HAP-1 (cell line): Measurements from ENCODE around the gene CCR6.

Experiments
- DNase-seq, 2 experiments: peaks; one replicate each; pipeline ENCODE4 v3.0.0-alpha.2; 2016 to 2020; ENCODE audit warnings: low spot score in 2 of 2
- H3K27me3 ChIP-seq: fragments of 250-450 bp; sonication (Bioruptor Pico); 2 replicates; pipeline ENCODE4 v1.5.1; 2020; ENCODE audit warnings: low read depth, mild to moderate bottlenecking, moderate library complexity
- H3K36me3 ChIP-seq: fragments of 250-450 bp; sonication (Bioruptor Pico); replicated peaks from 2 replicates; pipeline ENCODE4 v1.5.1; 2020; ENCODE audit warnings: mild to moderate bottlenecking
- H3K4me1 ChIP-seq: fragments of 250-450 bp; sonication (Bioruptor Pico); 2 replicates; pipeline ENCODE4 v1.5.1; 2020; ENCODE audit warnings: mild to moderate bottlenecking
- H3K4me3 ChIP-seq: fragments of 250-450 bp; sonication (Bioruptor Pico); 2 replicates; pipeline ENCODE4 v1.5.1; 2020; ENCODE audit warnings: mild to moderate bottlenecking, moderate library complexity
- H3K9me3 ChIP-seq: fragments of 250-450 bp; sonication (Bioruptor Pico); 2 replicates; pipeline ENCODE4 v1.5.1; 2020; ENCODE audit warnings: mild to moderate bottlenecking, moderate library complexity
- in situ Hi-C: fragments of 300-500 bp; cut with MboI; formaldehyde crosslinking; loops from 3 replicates; pipeline ENCODE4 v1.14.3; 2020; ENCODE audit warnings: low sequenced_read_pairs, inconsistent platforms, mixed read lengths

Gene CCR6

DNA sequence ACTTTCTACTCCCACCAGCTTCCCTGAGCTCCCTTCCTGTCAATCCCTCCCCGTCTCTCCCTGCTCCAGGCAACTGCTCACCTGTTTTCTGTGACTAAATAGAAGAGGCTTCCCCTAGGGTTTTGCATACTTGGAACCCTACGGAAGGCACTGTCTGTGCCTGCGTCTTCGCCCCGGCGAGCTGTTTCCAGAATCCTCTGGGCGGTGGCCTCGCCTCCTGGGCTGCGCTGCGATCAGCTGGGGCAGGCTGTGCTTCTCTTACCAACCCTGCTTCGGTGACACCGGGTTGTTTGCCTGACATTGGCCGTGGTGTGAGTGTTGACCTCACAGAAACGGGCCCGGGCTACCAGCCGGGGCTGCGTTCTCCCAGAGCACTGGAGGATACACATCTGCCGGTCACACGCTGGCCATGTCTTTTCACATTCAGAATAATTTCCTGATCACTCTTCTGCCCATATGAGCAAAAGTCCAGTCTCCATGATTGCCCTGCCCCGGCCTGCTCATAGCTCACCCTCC lies 29.4 kb upstream of the CCR6 start:
- H3K36me3 ChIP-seq: no peaks in the 10 kb centered on the region
- no peak for DNase-seq
- in situ Hi-C loops: no loop called here
- no peak overlapping the region for H3K4me3 ChIP-seq
- H3K9me3 ChIP-seq: no peaks in the 10 kb centered on the region
- H3K4me1 ChIP-seq: no peaks in the 10 kb centered on the region
- H3K27me3 ChIP-seq: no peaks in the 10 kb centered on the region

DNA sequence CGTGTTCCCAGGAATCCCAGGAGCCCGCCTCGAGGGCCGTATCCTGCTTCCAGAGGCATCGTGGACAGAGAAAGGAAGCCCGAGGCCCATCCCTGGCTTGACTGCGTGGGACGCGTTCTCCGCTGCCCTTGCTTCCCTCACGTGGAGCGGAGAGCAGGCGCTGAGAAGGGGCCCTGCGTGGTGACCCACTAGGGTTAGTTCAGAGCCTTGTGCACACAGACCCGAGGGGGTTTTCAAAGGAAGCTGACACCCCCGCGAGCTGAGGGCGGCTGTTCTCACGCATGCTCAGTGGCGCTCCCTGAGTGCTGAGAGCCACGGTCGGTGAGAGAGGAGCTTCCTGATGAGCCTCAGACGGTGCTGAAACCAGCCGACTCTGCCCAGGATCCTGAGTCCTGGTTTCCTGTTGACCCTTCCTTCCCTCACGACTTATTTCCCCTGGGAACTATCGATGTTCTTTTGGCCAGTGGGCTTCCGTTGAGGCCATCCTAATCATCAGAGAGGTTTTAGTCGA lies 28.9 kb upstream of the CCR6 start:
- no peaks in the 10 kb centered on the region for H3K27me3 ChIP-seq
- H3K4me3 ChIP-seq: no peak overlapping the region
- in situ Hi-C loops: no loop called here
- DNase-seq: no peak
- no peaks in the 10 kb centered on the region for H3K36me3 ChIP-seq
- H3K9me3 ChIP-seq: no peaks in the 10 kb centered on the region
- H3K4me1 ChIP-seq: no peaks in the 10 kb centered on the region

DNA sequence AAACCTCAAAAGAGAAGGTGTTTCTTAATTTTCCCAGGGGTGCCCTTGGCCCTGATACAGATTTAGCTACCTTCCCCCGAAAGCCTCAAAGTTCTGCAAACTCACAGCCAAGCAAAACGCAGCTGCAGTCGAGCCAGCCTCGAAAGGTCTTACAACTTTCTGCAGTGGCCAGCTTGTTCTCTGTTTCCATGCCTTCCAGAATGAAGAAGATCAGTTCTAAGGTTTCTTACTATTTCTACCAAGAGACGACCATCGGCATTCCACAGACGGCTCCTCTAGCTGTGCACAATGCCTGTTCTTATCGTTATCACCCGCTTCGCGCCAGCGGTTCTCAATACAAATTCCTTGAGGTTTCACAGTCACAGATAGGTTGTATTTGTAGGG lies 28.5 kb upstream of the CCR6 start:
- Histone ChIP-seq H3K9me3 (no peaks in the 10 kb centered on the region), H3K27me3 (no peaks in the 10 kb centered on the region), H3K4me3 (no peak overlapping the region), H3K36me3 (no peaks in the 10 kb centered on the region), H3K4me1 (no peaks in the 10 kb centered on the region)
- in situ Hi-C loops: no loop called here
- peak in 1 of 2 experiments; percentile 3 for DNase-seq

DNA sequence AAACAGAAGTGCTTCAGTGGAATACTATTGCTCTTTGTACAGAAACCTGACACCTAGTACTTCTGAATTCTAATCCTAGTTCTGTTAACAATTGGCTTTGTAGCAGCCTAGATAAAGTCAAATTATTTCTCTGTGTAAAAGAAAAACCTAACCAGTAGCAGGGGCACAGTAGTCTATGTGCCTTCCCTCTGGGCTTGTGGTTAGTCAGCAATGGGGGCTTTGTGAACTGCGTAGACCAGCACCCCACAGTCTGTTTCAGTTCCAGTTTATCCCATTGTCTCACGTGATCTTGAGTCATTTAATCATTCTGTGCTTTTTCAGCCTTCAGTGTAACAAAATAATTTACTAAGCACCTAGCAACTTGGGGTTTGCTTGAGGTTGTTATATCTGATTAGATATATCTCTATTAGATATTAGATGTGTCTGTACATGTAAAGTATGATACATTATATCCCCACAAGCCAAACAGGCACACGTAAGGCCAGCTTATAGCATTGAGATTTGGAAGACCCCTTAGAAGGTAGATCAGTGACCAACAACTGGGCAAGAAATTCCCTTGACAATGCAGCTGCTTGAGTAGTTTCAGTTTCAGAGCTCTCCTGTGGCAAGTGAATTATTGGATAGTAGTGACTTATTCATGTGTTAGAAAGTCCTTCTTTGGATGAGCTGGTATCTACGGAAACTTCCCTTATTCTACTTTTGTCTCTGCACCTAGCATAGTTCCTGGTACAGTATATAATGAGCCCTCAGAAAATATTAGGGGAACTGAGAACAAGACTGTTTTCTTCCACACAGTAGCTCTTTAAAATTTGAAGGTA lies 27.9 kb upstream of the CCR6 start:
- H3K36me3 ChIP-seq: no peaks in the 10 kb centered on the region
- H3K27me3 ChIP-seq: no peaks in the 10 kb centered on the region
- no peak for DNase-seq
- no peaks in the 10 kb centered on the region for H3K4me1 ChIP-seq
- H3K9me3 ChIP-seq: no peaks in the 10 kb centered on the region
- in situ Hi-C loops: no loop called here
- no peak overlapping the region for H3K4me3 ChIP-seq

DNA sequence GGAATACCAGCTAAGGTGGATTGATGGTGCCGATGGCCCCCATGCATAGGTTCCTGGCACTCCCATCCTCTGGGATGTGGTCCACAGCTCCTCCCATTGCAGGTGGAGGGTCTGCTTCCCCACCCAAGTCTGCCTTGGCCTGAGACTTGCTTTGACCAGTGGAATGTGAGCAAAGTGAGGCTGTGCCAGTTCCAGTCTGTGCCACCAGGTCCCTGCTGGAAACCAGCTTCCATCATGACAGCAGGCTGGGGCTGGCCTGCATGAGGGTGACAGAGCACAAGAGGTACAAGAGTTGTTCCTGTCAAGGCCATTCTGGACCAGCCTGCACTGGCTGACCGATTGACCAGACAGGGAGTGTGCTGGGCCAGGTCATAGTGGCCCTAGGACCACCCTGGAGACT lies 27.0 kb upstream of the CCR6 start:
- in situ Hi-C loops: no loop called here
- no peak overlapping the region for H3K4me3 ChIP-seq
- H3K9me3 ChIP-seq: no peaks in the 10 kb centered on the region
- no peak for DNase-seq
- H3K4me1 ChIP-seq: no peaks in the 10 kb centered on the region
- no peaks in the 10 kb centered on the region for H3K27me3 ChIP-seq
- no peaks in the 10 kb centered on the region for H3K36me3 ChIP-seq

DNA sequence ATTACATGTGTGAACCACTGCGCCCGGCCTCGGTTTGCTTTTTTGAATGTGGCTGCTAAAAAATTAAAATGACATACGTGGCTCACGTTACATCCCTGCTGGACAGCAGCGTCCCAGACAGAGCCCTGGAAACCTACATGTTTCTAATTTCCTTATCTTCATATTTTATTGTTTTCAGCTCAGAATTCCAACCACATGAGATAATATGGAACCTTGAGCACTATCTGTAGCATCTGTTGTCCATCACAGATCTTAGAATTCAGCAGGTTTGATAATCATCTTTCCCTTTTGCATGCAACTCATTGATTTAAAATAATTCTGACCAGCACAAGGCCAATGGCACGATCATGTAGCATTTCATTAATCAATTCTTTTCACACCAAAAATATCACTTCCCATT lies 25.9 kb upstream of the CCR6 start:
- no peak overlapping the region for H3K4me3 ChIP-seq
- DNase-seq: no peak
- no peaks in the 10 kb centered on the region for H3K9me3 ChIP-seq
- in situ Hi-C loops: no loop called here
- H3K27me3 ChIP-seq: no peaks in the 10 kb centered on the region
- no peaks in the 10 kb centered on the region for H3K36me3 ChIP-seq
- H3K4me1 ChIP-seq: no peaks in the 10 kb centered on the region

DNA sequence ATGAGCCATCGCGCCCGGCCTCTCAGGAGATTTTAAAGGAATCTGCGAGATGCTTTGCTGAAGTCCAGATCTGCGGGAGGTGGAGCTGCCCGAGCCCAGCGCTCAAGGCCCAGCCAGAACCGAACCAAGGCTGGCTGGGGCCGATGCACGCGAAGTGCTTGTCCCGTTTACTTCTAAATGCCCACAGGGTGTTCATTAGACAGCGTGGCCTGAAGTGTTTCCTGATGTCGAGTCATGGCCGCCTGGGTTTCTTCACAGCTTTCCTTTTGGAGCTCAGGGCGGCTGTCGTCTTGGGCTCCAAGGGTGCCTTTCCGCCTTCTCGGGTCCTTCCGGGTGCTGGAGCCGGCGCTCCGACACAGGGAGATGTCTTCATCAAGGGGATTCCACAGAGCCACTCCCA lies 25.1 kb upstream of the CCR6 start:
- no peaks in the 10 kb centered on the region for H3K36me3 ChIP-seq
- no peaks in the 10 kb centered on the region for H3K27me3 ChIP-seq
- no peak overlapping the region for H3K4me3 ChIP-seq
- in situ Hi-C loops: no loop called here
- no peak for DNase-seq
- no peaks in the 10 kb centered on the region for H3K9me3 ChIP-seq
- no peaks in the 10 kb centered on the region for H3K4me1 ChIP-seq

DNA sequence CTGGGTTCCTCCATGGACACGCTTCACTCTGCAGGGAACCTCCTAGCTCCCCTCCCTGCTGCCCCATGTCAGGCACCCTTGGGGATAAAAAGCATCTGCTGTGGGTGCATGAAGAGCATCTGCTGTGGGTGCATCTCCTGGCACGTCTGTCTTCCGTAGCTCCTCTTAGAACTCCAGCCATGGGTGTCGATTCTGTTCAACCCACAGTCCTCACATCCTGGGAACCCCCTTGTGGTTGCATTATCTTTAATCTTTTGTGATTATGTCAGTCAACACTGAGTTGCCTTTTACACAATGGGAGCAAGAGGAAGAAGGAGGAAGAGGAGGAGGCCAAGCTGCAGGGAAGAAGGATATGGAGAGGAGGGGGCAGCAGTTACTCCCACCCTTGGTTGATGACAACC lies 24.1 kb upstream of the CCR6 start:
- no peak for DNase-seq
- no peaks in the 10 kb centered on the region for H3K27me3 ChIP-seq
- H3K4me3 ChIP-seq: no peak overlapping the region
- in situ Hi-C loops: no loop called here
- no peaks in the 10 kb centered on the region for H3K9me3 ChIP-seq
- no peaks in the 10 kb centered on the region for H3K36me3 ChIP-seq
- H3K4me1 ChIP-seq: no peaks in the 10 kb centered on the region

DNA sequence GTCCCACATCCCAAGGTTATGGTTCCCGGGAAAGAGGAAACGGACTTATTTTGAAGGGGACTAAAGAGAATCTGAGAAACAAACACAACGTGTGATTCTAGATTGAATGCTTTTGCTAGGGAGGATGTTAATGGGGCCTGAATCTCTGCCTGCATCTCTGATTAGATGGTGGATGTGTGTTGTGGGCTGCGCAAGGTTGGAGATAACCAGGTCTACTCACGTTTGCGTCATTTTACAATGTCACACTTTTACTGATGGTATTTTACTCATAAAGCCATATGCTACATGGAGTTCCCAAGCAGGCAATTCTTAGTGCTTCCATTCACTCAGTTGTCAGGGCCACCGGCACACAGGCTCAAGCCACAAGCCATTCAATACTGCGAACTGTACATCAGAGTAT lies 23.2 kb upstream of the CCR6 start:
- DNase-seq: no peak
- no peaks in the 10 kb centered on the region for H3K36me3 ChIP-seq
- H3K4me3 ChIP-seq: no peak overlapping the region
- H3K27me3 ChIP-seq: no peaks in the 10 kb centered on the region
- H3K4me1 ChIP-seq: no peaks in the 10 kb centered on the region
- H3K9me3 ChIP-seq: no peaks in the 10 kb centered on the region
- in situ Hi-C loops: no loop called here

DNA sequence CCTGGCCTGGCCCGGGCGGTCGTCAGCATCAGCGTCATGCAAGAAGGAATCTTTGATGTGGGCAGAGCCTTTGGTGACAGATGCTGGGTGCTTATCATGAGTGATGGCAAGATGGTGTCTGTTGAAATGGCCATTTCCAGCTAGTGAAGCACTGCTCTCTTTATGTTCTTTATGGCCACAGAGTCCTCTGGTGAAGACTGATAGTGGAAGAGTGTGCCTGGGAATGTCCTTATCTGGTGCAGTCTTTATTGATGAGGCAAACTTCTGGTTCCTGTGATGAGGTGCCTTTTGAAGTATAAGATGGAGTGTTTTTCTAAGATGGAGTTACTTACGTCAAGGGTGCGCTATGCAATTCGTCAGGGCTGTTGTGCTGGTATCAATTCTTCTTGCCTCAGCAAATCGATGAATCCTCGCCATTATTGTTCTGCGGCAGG lies 22.6 kb upstream of the CCR6 start:
- in situ Hi-C loops: no loop called here
- no peaks in the 10 kb centered on the region for H3K4me1 ChIP-seq

DNA sequence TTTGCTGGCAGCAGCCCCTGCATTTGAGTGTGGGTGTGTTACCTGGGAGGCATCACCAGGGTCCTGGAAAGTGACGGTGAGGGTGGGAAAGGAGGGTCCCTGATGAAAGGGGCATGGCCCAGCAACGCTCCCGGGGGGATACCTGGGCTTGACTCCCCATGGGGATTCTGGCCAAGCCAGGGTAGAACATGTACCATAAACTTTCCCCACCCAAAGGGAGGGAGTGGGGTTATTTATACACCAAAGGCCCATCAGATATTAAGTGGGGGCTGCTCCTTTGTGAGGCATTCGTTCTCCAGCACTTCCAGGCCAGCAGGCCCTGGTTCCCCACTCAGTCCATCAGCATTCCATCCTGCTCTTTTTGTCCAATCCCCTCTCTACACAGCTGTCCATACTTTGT lies 20.6 kb upstream of the CCR6 start:
- Histone ChIP-seq H3K27me3 (no peaks in the 10 kb centered on the region), H3K4me3 (no peak overlapping the region), H3K4me1 (no peaks in the 10 kb centered on the region), H3K36me3 (no peaks in the 10 kb centered on the region), H3K9me3 (no peaks in the 10 kb centered on the region)
- DNase-seq: no peak
- in situ Hi-C loops: no loop called here

More for the DNA sequence above, 22.6 kb upstream of the CCR6 start:
- H3K9me3 ChIP-seq: no peaks in the 10 kb centered on the region
- no peak for DNase-seq
- no peaks in the 10 kb centered on the region for H3K36me3 ChIP-seq
- no peak overlapping the region for H3K4me3 ChIP-seq
- H3K27me3 ChIP-seq: no peaks in the 10 kb centered on the region

DNA sequence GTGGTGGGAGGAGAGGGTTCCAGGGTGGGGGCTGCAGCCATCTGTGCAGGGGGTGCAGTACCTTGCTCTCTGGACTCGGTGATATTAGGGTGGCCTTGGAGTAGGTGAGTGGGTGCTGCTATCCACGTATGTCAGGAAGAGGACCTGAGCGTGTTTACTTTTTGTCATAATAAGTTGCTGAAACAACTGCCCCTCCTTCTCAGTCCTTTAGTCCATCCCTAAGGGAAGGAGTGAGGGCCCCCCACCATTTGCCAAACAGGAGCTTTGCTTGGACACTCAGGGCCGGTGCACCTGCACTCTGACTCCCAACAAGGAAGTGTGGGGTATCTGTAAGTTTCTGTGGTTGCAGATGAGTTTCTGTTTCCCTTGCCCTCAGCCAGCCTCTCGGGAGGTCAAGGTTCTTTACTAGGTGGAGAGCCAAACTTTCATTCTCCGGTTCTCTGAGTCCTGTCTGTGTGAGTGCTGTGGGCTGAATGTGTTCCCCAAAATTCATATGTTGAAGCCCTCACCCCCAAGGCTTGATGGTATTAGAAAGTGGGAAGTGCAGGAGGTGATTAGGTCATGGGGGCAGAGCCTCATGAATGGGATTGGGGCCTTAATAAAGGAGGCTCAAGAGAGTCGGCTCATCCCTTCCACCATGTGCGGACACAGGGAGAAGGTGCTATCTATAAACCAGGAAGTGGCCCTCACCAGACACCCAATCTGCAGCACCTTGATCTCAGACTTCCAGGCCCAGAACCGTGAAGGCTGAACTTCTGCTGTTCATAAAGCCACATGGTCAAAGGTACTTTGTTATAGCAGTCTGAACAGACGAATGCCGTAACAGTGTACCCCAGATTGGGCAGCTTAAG lies 19.6 kb upstream of the CCR6 start:
- no peak for DNase-seq
- no peaks in the 10 kb centered on the region for H3K9me3 ChIP-seq
- in situ Hi-C loops: no loop called here

DNA sequence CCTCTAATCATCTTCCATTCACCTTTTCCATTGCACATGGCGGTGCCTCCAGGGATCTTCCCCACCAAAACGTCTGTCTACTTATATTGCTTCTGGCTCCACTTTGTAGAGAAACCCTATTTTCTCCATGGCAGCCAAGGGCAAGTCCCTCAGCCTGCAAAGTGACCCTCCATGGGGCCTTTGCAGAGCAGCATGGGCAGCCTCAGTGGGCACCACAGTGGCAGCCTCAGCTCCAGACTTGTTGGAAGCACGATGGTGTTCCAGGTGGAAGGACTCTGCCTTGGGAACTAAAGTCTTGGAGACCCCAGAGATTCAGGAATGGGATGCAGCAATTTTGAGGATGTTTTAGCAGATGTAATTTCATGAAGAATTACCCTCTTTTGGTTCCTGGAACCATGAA lies 18.5 kb upstream of the CCR6 start:
- Histone ChIP-seq H3K36me3 (no peaks in the 10 kb centered on the region), H3K4me1 (no peaks in the 10 kb centered on the region), H3K27me3 (no peaks in the 10 kb centered on the region), H3K4me3 (no peak overlapping the region), H3K9me3 (no peaks in the 10 kb centered on the region)
- in situ Hi-C loops: no loop called here
- DNase-seq: no peak

More for the DNA sequence above, 19.6 kb upstream of the CCR6 start:
- no peak overlapping the region for H3K4me3 ChIP-seq
- H3K27me3 ChIP-seq: no peaks in the 10 kb centered on the region
- H3K4me1 ChIP-seq: no peaks in the 10 kb centered on the region
- H3K36me3 ChIP-seq: no peaks in the 10 kb centered on the region

DNA sequence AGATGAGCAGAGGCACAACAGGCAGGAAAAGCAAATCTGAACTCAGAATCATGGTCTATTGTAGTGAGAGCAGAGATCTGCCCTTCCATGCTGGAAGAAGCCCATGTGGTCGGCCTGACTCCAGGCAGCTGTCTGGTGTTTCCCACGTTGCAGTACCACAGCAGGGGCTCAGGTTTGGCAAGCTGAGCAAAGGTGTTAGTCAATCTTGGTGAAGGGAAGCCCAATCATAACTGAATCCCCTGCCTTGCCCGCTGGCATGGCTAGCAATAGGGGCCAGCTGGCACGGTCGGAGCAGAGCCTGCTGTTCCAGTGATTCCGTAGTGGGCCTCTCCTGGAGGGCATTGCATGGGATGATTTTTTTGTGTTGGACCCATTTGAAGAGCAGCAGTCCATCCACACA lies 17.8 kb upstream of the CCR6 start:
- no peaks in the 10 kb centered on the region for H3K36me3 ChIP-seq
- H3K27me3 ChIP-seq: no peaks in the 10 kb centered on the region
- H3K4me3 ChIP-seq: no peak overlapping the region
- H3K9me3 ChIP-seq: no peaks in the 10 kb centered on the region
- in situ Hi-C loops: no loop called here
- DNase-seq: no peak
- no peaks in the 10 kb centered on the region for H3K4me1 ChIP-seq
